Stimulated activated CD4-positive, alpha-beta T cell treated with anti-CD3 and anti-CD28 coated beads, TNF-alpha, amount 100 ng/mL, for 4 hours (primary cell): ENCODE data around the gene MAPKAPK2.

Source experiments
- DNase-seq, 3 experiments: peaks; one replicate each; pipeline ENCODE4 v3.0.0-alpha.2; 2020; ENCODE audit warnings: low read depth in 3 of 3

MAPKAPK2 gene

DNA sequence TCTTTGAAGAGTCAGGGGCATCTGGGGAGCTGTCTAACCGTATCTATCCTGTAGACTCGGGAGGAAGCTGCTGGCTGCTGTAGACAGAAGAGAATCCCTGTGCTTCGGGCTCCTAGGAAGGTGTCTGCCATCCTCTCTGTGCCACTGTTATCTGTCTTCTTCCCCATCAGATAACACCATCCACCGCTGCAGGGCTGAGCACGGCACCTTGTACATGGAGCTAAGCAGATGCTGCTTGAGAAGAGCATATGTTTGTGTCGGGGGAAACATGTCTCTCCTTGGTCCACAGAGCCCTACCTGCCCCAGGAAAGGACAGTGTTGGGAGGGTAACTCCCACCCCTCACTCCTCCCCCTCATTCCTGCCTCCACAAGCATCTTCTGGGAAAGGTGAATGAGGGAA, 1.4 kb upstream of the MAPKAPK2 start:
- no peak for DNase-seq

DNA sequence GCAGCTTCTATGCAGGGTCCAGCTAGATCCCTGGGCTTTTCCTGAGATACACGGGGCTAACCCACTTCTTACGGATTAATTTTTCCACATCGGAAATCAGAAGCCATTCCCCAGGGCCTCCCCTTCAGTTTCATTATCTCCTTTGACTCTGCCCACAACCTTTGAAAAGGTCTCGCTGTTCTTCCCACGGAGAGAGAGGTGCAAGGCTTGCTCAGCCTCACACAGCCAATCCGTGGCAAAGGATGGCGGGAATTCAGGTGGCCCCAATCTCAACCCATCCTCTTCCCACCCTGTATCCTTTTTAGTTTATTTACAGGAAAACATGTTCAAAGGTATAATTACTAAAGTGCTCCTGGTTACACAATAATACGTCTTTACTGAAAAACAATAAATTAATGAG, 702 bp upstream of the MAPKAPK2 start:
- no peak for DNase-seq

DNA sequence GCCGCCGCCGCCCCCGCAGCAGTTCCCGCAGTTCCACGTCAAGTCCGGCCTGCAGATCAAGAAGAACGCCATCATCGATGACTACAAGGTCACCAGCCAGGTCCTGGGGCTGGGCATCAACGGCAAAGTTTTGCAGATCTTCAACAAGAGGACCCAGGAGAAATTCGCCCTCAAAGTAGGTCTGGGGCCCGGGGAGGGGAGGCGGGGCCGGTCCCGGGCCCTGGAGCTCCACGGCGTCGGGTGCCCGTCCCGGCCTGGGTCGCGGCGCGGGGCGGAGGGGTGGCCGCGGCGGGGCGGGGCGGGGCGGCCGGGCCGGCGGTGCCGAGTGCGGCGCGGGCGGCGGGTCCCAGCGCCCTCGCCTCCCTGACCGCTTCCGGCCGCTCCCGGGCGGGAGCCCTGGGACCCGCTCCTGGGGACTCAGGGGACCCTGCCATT, 646 bp downstream of the MAPKAPK2 start:
- peak in 1 of 3 experiments; percentile 26 for DNase-seq

DNA sequence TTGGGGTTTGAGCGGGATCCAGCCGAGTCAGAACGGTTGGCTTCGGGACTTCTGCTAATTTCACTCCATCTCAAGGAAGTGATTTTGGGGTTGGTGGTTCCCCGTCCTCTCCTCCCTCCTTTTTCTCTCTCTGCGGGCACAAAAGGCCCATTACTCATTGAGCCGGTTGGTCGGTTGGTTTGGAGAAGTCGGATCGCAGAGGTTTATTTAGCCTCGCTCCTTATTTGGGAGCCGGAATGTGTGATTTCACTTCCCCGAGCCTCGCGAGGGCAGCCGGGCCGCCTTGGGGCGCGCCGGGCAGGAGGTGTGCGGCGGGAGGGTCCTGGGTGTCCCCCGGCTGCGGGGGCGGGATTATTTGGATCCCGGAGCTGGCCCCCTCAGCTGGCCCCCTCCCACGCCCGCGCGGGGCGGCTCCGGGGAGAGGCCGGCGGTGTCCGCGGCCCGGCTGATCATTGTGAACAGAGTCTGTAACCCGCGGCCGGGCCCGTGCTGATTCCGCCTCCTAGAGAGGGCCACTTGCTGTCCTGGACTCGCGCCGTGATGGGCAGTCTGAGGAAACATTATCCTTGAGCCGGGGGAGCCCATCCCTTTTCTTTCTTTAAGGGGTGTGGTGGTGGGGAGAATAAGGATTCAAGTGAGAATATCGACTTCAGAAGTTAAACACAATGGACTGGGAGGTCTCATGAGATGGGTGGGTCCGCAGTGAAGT, 1.2 kb downstream of the MAPKAPK2 start:
- no peak for DNase-seq

DNA sequence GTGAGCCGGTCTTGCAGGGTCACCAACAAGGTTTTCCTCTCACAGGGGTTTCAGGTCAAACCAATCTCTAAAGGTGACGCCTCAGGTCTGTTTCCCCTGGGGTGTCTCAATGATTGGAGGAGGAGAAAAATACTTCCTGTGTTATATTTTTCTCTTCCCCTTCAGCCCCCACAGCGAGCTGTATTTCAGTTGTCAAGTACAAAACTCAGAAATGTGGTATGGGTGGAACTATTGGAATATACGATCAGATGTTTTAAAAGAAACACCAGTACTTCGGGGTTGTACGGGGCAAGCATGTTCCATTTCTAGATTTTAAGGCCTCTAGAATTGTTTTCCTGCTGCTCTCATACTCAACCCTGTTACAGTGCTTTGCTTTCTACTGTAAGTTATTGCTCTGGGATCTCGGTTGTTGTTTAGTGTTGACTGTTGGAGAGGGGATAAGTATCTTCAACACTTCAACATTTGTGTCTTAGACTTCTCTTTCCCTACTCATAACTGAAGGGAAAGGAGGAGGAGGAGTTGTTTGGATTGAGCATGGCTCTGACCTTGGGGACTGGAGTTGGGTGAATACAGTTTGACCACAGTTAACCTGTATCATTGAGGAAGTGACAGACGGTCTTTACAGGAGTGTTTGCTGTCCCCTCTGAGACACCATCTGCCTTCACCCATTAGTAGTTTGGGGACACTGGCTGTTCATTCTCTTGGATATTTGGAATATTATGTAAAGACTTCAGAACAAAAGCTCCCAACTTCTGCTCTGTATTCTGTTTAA, 2.0 kb downstream of the MAPKAPK2 start:
- no peak for DNase-seq

DNA sequence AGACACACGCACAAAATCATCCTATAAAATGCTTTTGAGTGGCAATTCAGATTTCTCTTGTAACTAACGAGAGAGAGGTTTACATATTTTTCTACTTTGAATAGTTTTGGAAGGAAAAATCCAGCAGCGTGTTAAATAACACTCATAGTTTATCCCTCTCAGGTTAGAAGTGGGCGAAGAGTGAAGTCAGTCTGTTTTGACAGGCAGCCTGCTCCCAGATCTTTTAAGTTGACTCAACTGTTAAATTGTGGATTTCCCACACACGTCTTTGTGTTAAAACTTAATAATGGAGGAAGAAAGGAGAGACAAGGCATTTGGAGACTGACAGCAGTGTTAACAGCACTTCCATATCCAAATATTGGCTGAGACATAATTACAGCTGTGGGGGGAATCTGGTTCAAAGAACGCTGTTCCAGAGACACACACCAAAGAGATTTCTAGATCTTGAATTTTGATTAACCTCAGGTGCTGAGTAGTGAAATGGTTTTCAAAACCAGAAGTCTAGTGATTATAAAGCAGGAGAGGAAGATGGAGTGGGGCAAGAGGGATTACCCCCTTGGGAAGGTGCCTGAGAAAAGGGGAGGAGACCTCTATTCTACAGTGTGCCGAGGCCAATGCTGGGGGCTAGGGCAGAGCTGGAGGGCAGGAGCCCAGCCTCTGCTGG, 2.7 kb downstream of the MAPKAPK2 start:
- no peak for DNase-seq

DNA sequence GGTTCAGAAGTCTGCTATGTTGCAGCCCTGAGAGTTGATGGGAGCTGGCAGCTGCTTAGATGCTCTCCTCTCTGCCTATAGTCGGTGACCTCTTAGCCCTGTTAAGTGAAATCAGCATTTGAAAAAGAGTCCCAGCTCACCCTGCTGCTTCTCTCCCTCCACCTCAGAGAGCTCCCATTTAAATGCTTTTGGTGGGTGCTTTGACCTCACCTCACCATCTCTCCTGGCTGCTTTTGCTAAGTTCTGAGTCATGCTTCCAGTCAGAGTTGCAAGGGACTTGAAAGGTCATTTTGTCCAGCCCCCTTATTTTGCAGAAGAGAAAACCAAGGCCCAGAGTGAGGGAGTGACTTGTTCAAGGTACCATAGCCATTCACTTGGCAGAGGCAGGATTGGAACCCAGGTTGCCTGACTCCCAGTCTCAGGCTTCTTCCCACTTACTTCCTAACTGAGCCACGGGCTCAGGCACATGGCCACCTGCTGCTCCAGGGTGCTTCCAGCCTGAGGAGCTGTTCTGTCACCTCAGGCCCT, 3.3 kb downstream of the MAPKAPK2 start:
- no peak for DNase-seq

DNA sequence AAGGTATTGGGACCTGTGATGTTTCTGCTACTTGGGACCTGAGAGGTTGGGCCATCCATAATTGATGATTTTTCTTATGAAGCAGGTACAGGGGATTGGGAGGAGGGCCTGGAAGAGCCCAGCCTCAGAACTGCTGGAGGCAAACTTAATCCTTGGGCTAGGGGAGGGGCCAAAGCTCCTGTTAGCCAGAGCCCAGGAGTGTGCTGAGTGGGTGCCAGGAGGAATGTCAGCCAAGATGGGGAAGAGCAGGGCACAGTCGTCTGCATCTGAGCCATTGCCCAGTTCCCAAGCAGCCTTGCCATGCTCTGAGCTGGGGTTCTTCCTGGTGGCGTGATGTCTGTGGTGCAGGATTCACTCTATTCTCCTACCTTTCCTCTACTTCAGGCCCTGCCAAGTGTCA, 5.8 kb downstream of the MAPKAPK2 start:
- DNase-seq, result no peak

DNA sequence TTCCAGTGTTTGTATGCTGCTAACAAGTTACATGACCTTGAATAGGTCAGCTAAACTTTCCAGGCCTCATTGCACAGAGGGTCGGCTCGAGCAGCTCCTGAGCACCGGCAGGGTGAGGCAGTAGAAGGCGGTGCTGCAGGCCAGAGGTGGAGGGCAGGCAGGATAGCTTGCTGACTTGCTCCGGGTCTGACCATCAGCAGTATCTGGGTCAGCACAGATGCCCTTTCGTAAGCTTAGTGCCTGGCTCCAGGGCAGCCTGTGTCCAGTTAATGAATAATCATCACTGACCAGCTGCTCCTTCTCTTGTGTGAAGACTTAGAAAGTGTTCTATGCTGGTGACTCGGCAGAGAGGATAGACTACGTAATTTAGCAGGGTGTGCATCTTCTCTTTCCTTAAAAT, 6.9 kb downstream of the MAPKAPK2 start:
- no peak for DNase-seq

DNA sequence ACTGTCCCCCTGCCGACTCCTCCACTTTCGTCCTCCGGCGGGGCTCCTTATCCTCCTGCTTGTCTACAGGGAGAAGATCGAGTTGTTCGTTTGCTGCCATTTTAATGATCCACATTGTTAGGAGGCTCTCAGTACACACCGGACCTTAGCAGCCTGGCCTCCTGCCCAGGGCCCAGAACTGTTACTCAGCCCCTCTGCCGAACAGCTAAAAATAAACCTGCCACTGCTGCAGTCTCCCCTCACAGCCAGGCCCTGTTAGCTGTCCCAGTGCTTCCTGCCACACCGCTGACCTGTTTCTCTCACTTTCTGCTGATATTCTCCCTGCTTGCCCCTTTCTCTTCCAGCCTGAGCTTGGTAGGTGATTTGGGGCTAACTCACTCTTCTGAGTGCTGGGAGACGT, 8.3 kb downstream of the MAPKAPK2 start:
- no peak for DNase-seq

DNA sequence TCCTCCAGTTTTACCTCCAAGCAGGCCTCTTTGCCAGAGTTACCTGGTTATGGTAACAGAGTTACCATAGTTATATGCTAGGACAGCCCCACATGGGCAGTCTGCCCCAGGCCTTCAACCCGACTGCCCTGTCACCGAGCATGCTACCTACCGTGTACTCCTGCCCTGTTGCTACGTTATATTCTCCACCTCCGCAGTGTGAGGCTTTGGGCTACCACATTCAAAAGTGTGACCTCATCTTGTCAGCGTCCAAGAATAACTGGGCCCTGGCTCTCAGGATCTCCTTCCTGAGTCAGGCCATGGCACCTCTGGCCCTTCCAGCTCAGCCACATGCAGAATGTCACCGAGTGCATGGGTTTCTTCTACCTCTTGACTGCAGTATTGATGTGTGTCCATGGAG, 8.9 kb downstream of the MAPKAPK2 start:
- no peak for DNase-seq

DNA sequence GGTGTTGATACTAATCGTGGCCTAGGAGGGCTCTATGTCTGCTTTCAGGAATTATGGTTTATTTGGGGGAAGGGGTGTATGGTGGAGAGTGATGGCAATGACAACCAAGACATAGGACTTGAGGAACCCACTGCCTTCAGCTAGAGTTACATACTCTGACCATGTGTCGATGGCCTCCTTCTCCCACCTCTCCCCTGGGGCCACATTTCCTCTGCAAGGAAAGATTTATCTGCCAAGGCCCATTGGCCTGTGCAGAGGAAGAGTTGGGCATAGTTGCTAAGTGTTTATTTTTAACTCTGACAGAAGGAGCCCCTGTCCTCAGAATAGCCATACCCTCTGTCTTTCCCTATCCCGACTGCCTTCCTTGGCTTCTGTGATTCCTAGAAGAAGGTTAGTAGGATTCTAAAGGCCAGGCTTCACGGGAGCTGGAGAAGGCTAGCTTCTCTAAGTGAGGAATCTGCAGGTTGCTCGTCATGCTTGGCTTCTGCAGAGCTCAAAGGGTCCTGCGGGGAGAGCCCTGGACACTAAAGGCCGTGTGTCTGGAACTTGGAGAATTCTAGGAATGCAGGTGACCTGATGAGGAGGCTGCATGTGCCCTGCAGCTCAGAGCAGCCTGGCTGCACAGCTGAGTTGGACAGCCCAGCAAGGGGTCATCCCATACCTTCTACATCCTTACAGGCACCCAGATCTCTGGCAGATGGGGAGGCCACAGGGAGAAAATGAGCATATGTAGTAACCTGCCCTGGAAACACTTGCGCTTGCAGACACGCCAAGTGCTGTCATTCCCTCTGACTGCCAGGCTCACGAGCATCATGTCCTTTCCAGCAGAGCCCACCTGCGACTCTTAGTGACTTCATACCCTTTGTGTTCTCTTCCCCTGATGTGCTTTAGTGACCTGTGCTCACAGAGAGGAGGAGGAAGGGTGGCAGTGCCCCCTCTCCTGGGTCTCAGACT, 9.7 kb downstream of the MAPKAPK2 start:
- no peak for DNase-seq

DNA sequence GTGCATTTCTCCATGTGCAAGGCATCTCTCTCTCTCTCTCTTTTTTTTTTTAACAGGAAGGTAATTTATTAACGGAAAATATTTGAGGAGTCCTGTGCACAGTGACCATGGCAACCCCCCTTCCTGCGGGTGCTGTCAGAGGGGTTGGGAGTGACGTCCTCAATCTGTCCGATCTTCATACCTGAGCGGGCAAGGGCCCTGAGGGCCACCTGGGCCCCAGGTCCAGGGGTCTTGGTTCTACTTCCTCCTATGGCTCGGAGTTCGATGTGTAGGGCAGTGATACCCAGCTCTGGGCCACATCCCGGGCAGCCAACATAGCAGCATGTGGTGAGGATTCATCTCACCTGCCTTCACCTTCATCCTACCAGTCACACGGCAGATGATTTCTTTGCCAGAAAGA, 11.0 kb downstream of the MAPKAPK2 start:
- no peak for DNase-seq

DNA sequence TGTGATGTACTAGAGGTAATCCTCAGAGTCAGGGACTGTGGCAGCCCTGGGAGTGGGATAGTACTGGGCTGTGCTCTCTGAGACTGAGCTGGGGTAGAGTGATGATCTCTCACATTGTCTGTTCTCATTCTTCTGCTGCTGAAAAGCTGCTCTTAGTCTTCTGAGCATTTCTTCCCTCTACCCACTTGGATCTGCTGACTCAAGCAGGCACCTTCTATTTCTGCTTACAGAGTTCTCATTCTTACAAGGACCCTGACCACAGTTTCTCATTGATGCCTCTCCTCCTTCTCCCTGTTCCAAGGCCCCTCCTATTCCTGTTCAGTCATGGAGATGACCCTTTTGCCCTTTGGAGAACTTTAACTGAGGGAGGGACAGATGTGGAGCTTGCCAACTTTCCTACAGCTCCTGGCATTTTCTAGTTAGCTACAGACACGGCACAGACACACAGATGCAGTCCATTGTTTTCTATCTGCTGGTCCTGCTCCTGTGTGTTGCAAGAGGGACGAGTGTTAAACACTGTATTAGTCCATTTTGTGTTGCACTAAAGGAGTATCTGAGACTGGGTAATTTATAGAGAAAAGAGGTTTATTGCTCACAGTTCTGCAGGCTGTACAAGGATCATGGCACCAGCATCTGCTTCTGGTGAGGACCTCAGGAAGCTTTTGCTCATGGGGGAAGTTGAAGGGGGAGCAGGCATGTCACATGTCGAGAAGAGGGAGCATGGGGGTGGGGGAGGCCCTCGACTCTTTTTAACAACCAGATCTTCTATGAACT, 12.3 kb downstream of the MAPKAPK2 start:
- DNase-seq, result no peak

DNA sequence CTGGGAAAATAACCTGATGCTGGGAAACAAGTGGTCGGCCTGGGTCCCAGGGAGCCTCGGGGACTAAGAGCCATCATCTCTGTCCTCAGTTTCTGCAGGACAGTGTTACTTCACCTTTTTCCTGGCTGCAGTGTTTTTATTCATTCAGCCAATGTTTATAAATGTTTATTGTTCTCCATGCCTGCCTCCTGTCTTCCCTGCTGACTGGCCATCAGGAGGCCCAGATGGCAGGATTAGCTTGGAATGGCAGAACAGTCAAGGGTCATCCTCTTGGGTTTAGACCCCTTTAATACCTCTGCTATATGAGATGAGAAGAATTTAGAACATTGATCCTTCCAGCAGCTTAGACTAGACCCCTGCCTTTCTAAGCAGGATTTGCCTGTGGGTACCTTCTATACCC, 13.3 kb downstream of the MAPKAPK2 start:
- no peak for DNase-seq

DNA sequence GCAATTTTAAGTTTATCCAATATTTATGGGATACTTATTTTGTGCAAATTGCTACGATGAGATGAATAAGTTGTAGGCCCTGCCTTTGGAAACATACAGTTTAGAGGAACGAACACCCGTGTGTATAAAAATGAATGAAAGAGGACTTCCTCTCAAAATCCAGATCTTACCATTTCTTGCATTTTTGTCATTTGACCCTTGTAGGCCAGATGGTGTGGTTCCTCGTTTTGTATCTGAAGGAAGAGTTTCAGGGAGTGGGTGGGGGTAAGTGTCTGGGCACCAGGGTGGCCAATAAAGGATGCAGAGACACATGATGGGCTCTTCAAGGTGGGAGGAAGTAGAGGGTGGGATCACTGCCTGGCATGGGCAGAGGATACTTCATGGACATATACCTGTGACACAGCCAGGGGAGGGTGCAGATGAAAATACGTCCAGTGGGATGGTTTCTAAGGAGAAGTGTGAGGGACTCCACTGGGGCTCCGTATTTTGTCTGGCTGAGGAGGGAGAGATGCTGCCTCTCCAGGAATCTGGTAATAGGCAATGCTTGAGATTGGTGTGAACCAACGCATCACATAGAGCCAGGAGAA, 14.4 kb downstream of the MAPKAPK2 start:
- DNase-seq, result no peak

DNA sequence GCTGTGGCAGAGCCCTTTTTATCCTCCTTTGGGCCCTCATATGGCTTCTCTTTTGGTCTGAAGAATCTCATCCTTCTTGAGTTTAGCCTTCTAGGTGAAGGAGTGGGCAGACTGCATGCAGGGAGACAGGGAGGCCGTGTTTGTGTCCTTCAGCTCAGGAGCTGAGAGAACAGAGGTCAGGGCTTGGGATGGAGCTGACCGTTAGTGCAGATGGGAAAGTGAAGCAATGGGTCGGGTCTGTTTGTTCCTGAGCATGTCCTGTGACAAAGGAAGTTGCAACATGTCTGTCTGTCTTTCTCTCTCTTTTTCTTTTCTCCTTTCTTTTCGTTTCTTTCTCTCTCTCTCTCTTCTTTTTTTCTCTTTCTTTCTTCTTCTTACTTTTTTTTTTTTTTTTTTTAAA, 14.9 kb downstream of the MAPKAPK2 start:
- DNase-seq, result no peak

DNA sequence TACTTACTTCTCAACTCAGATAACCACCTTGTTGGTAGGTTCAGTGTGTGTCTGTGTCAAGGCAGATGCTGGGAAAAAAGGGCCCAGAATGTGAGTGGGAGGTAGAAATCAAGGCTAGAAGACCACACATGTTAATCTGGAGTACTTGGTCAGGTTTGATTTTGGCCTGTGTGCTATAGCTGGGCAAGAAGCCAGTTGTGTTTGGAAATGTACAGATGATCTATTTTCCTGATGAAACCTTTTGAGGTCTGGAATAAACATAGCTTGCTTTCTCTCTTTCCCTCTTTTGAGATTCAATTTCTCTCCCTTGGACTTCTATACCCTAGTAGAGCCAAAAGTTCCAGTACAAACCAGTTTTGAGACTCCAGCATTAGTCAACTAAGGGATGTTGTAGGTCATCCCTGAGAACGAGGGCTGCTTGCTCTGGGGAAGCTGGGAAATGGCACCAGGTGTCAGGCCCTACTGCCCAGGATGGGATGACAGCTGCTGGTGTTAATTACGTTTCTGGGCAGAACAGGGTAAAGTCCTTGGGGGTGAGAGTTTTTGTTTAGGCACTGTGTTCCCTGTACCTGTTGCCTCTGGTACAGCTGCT, 15.8 kb downstream of the MAPKAPK2 start:
- no peak for DNase-seq

DNA sequence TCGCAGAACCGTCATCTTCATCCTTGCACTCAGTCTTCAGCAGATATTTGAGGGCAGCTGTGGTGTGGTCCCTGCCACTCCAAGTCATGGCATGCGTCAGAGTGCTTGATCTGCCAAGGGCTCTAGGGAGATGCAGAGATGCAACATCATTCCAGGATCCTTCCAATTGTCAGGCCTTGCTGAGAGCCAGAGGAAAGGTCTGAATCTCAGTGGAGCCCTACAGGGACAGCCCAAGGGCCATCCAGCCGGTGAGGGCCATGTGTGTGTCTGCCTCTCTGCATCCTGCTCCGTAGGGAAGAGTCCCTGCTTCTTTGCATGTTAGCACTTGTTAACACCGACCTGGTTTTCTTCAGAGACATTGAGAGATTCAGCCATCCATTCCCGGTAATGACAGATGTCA, 17.6 kb downstream of the MAPKAPK2 start:
- DNase-seq, result no peak

DNA sequence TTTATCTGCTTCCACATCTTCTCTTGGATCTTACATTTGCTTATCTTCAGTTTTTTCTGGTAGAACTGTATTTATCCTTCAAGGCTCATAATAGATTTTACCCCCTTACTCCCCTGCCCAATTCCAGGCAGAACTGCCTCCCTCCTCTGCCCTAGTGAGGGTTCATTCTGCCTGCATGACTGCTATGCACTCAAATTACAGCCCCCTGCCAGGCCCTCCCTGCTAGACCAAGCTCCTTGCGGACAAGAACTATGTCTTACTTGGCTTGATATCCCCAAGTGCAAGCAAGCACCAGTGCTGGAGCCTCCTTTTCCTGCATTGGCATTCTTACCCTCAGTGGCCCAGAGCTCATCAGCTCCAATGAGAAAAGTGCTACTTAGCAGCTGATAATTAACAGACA, 18.1 kb downstream of the MAPKAPK2 start:
- DNase-seq, result no peak
